GM19099 (cell line): ENCODE results near the gene GPC4.

Experiments
- POLR2A ChIP-seq: IDR thresholded peaks from 3 replicates; pipeline ENCODE4 v1.6.1; 2011; ENCODE audit warnings: low read depth; ENCODE audit not compliant: insufficient read length; ENCODE audit errors: extremely low read depth

The GPC4 gene

DNA sequence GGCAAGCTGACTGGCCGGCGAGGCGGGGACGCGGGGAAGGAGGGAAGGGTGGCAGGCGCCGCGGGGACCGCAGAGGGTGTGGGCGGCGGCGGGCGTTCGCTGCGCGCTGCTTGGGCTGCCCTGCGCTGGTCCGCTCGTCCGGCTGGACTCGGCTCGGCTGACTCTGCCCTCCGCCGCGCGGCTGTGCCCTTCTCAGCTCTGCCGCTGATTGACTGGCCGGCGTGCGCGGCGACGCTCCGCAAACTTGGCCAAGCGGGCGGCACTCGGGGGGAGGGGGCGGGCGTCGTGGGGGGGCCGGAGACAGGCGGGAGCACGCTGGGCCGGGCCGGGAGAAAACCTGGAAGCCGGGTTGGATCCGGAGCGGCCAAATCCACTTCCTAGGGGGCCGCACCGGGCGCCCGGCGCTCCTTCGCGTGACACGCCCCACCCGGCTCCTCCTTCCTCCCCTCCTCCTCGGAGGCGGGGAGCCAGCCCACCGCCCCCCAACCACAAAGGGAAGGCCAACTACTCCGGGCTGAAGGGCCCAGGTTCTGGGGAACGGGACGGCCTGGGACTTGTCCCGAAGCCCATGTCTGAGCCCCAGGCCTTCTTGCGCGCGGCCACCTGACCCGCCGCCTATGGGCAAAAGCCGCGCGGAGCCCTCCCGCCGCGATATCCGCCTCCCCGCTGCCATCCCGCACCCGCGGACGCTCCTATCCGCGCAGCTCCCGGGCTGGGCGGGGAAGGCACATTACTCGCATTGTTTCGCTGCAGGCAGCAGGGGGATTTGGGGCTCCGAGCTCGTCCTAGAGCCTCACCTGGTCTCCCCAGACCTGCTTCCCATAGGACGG, at the start of gene GPC4:
GPC4 (minus strand) TSS at position 214 of the 830 bp plus-strand sequence. CDS start 524 bp downstream, outside the sequence.
- no peak for TF ChIP-seq POLR2A

DNA sequence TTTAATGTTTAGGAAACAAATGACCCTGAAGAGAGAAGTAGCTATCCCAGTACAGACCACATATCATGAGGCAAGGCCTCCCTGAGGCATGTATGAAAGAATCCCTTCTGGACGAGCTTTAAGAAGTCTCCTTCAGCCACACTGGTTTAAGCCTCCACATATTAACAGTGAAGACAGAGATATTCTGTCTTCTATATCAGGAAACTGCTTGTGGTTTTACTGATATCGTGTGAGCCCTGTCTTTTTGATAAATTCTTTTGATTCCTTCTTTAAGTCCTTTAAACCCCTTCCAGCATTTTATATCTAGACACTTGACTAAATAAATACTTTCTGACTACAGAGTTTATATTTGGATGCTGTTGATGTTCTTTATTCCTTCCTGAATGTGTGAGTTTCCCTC, 45.9 kb upstream of the GPC4 start:
- TF ChIP-seq POLR2A, result no peak

DNA sequence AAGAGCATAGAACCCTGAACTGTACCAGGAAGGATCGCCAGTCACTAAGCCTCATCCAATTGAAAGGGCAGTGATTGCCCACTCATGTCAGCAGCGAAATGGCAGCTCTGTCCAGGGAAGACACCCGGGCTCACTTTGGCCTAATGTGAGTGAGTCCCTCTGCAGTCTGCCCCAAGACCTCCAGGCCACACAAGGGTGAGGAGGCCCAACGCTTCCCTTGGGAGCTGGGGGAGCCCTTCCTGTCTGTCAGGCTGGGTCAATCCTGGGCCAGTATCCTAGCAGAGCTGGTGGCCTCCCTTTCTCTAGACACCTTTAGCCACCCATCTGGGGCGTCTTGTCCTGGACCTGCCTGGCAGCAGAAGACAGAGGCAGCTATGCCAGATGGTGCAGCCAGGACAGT, 39.6 kb upstream of the GPC4 start:
- no peak for TF ChIP-seq POLR2A

DNA sequence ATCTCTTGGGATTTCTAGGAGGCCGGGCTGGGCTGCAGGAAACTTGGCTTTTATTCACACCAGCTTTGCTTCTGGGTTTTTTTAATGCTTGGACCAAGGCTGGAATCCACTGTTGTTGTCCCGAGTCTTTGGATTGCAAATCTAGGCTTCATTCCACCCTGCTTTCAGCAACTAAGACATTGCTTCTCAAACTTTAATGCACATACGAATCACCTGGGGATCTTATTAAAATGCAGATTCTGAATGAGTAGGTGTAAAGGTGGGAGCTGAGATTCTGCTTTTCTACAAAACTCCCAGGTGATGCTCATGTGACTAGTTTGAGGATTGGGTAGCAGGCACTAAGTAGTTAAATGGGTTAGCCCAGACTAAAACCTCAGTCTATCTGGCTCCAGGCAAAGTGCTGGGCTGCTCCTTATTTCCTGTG, 39.2 kb upstream of the GPC4 start:
- TF ChIP-seq POLR2A, result no peak

DNA sequence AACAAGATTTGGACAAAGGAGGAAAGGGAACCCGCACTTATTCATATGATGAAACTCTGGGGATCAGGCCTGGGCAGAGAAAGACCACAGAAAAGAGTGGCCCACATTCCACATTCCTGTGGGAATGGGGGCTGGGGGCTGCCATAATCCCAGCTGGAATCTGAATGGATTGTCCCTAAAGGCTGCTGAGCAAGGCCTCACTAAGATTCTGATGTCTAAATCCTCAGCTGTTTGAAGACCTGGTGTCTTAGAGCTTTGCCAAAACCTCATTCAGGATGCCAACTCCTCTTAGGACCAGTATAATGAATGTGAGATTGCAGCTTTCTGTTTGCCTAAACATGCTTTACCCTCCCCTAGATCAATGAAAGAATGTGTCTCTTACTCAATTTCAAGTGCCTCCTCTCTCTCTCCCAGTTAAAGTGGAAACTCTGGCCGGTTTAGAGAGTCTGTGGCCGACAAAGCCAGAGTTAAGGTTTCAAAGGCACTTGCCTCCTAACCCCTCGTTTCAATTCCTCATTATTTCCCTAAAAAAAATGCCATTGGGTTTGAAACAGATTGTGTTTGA, 33.3 kb upstream of the GPC4 start:
- no peak for TF ChIP-seq POLR2A

DNA sequence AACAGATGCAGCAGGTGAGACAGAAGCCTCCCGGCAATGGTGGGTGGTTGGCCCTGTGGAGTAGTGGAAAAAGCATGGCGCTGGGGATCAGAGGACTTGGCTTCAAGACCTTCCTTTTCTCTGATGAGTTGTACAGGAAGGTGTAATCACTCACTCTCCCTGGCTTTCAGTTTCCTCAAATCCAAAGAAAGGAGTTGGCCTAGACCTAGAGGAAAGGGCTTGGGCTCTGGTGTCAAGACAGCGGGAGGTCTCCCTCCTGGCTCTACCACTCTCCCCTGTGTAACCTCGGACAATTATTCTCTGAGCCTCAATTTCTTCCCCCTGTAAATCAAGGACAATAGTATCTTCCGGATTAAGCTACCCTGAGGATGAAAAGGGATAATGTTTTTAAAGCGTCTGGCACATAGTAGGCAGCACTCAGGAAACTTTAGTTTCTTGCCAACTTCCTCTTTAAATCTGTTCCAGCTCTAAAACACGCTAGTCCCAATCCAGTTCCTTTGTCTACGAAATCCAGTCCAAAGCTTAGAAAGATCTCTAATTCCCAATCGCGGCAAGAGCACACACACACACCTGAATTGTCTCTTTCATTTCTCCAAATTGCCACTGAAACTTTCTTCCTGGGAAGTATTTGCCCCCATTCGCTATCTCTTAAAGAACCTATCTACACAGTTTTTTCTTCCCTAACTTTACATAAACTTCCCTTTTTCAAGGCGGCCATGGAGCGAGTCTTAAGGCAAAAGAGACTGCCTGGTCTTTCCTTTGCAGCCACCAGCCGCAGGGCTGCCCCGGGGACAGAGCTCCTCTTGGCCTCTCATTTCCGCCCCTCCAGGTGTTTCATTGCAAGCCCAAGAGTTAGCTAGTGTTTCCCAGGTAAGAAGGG, 29.9 kb upstream of the GPC4 start:
- TF ChIP-seq POLR2A, result no peak

DNA sequence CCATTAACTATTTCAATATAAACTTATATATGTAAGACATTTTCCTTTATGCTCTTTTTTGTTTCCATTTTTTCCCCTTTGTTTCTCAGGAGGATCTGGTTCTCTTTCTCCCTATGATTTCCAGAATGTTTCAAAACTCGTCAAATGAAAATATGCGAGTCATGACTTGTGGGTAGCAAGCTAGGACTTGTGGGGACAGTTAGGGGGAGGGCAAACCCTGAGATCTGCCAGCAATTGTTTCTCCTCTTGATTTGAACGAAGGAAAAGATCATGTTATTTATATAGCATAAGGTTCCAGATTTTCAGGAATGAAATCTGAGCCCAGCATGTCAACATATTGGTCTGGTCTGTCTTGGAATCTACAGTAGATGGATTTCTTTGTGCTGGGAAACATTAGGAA, 28.9 kb upstream of the GPC4 start:
- TF ChIP-seq POLR2A, result no peak

DNA sequence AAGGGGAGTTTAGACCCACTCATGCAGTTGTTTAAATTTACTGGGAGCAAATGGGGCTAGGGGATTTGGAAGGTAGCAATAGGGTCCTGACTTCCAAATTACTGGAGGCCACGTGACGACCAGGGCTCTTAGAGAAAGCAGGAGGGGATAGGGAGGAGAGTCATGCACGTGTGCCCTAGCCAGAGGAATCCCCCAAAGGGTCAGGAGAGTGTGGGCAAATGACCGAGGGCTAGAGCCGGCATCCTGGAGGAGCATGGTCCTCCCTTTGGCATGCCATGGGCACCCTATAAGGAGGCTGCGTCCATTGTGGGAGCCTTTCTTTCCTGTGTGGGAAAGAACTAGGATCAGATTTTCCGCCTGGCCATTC, 25.5 kb upstream of the GPC4 start:
- no peak for TF ChIP-seq POLR2A

DNA sequence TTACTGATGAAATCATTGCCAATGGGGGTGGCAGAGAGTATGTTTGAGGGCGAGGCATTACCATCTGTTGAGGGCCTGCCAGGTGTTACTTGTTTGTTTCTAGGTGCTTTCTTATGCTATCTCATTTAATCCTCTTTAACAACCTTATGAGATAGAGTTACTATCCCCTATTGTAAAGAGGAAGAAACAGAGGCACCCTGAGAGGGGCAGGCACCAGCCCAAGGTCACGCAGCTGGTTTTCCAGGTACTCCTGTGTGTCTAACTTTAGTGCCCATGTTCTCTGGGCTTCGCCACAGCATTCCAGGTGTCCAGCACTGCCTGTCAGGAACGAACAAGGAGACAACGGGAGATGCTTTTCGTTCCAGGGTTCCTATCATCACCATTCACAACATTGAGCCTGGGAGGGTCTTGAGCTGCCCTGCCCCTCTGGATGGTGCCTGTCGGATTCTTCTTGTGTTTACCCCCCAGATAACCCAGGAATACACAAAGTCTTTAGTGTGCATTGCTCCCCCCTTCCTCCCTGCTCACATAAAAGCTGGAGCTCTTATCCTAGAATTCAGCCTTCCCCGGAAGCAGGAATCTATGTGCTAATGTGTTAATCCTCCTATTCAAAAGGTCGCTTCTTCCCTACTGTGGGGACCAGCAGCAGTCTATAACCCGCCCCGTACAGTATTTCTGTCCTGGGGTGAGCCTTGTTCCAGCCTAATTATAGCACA, 24.9 kb upstream of the GPC4 start:
- TF ChIP-seq POLR2A, result no peak

DNA sequence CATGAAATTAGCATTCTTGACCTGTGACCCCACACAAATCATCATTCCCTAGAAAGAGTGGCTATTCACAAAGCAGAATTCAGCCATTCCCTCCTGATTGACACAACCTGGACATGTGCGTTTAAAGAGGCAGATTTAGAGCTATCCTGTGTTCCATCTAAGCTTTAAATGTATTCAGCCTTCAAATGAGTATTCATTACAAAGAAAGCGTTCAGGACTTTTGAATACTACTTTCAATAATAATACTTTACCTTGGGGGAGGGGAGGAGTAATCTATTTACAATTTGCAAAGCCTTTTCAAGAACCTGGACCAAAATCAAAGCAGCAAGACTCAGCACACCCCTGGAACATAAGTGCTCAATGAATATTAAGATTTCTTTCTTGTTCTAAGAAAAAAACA, 22.5 kb upstream of the GPC4 start:
- no peak for TF ChIP-seq POLR2A

DNA sequence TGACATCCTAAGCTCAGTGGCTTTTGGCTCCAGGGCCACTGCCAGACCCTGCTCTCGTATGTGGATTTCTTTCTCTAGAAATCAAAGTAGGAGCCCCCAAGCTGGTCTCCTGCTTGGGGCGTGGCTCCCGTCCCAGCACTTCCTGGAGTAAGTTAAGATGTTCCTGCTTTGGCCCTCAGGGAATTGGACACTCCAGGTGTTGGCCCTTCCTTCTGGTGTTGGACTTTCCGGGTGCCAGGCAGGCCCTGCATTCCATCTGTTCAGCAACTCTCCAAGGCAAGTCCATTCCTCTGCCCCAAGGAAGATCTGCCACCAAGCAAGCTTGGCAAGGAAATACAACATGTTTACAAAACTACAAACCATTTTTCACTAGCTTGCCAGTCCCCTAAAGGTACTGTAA, 22.1 kb upstream of the GPC4 start:
- TF ChIP-seq POLR2A, result no peak

DNA sequence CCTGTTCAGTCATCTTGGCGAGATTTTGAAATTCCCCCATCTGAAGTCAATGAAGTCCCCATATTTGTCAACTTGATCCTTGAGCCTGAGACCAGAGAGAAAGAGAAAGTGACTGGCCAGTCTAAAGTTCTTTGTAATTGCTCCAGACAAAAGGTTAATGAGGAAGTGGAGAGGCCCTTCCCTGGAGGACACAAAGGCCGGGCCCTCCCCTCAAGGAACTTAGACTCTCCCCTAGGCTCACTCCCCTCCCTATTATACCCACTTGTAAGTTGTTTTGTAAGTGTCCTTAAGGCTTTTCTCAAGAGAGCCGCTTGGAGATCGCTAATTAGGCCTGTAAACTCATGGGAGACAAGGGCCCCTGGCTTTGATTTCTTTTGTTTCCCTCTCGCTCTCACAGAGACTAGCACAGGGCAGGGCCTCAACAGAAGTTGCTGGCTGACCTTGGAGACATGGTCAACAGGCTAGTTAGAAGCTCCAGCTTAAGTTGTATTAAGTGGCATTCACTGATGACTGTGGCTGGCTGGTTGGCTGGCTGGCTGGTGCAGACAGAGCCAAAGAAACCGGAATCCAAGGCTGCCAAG, 20.3 kb upstream of the GPC4 start:
- no peak for TF ChIP-seq POLR2A

DNA sequence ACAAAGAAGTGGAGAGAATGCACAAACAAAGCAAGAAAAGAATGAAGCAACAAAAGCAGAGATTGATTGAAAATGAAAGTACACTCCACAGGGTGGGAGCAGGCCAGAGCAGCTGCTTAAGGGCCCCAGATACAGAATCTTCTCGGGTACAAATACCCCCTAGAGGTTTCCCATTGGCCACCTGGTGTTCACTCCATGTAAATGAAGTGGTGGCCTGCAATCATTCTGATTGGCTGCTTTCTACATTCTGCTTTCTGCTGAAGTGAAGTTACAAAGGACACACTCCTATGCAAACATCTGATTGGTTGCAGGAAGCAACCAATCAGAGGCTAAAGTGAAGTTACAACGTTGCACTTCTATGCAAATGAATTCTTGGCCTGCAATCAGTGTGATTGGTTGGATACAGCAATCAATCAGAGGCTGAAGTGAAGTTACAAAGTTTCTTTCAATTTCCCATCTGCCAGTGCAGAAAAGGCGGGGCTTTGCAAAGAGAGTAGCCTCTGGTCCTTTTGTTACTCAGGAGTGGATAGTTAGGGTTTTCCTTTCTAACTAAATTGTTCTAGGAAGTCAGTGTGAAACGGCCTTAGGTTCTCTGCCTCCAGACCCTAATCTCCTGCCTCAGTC, 19.0 kb upstream of the GPC4 start:
- no peak for TF ChIP-seq POLR2A

DNA sequence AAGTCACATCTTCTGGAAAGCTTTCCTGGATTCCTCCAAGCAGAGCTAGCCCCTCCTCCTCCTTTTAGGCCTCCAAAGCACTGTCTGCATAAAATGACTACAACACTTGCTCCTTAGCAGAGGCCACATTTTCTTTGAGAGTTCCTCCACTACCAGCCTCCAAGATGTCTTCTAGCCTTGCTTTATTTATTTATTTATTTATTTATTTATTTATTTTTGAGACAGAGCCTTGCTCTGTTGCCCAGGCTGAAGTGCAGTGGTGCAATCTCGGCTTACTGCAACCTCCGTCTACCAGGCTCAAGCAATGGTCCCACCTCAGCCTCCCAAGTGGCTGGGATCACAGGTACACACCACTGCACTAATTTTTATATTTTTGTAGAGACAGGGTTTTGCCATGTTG, 4.6 kb upstream of the GPC4 start:
- no peak for TF ChIP-seq POLR2A
